Measurements from ENCODE around the gene PIH1D1. TPM values are rescaled to one million over a fixed set of nuclear protein-coding genes. Genes with fewer than 3 reads are reported as not detected.
A peak's percentile ranks its signal among the peaks of the same experiment; 100 is the strongest.

PIH1D1 gene
- total RNA-seq, 1 experiment from 2014 or later = 166 TPM

GRCh38 chr19:49496574-49497008 lies 45.0 kb upstream of the PIH1D1 start:
- peak overlapping the region; percentile 94 for H3K4me3 Mint-ChIP-seq
- peaks cover 22 to 39% of the 10 kb centered on the region in 2 experiments for H3K4me1 Mint-ChIP-seq
- peak overlapping the region; percentile 62; the same call in 1 of the 2 replicates for H3K4ac ChIP-seq (ENCODE audit: low read depth, low read length)
- no peaks in the 10 kb centered on the region for H3K27me3 ChIP-seq (ENCODE audit: insufficient read depth, low read length)
- no peak overlapping the region for H2AK5ac ChIP-seq (ENCODE audit: insufficient read length, low read length)
- no peak for DNase-seq
- H3K27ac Mint-ChIP-seq = peak overlapping the region; percentile 99
- H3K79me2 ChIP-seq (ENCODE audit: insufficient read depth, low read length) = peaks cover 4% of the 10 kb centered on the region; the same call in 1 of the 2 replicates
- no peak overlapping the region for H2AFZ ChIP-seq (ENCODE audit: low read length)
- no CpG with 5 or more reads among the region's 11 CpGs for WGBS (ENCODE audit: extremely low coverage, insufficient read length, low lambda C conversion rate)
- no peak overlapping the region for H4K91ac ChIP-seq (ENCODE audit: insufficient read length, low read depth, low read length)
- peak overlapping the region; percentile 38 for H3K27ac ChIP-seq (ENCODE audit: insufficient read length, low read depth, low read length)
- H4K20me1 ChIP-seq (ENCODE audit: control insufficient read depth, insufficient read depth, insufficient read length) = no peaks in the 10 kb centered on the region
- peak overlapping the region; percentile 84 for H3K18ac ChIP-seq (ENCODE audit: insufficient read length, low read depth, low read length)
- H2BK15ac ChIP-seq (ENCODE audit: low read depth, low read length) = no peak overlapping the region
- H3K9me3 Mint-ChIP-seq = peaks cover 0 to 3% of the 10 kb centered on the region in 2 experiments; a peak in 1 of 5 replicates
- no peak overlapping the region for H2BK12ac ChIP-seq (ENCODE audit: insufficient read length, low read depth, low read length)
- H3K56ac ChIP-seq (ENCODE audit: insufficient read length, low read depth, low read length) = peak overlapping the region; percentile 50
- no peak overlapping the region for H3T11ph ChIP-seq (ENCODE audit: low read length)
- H3K4me1 ChIP-seq (ENCODE audit: insufficient read depth, low read length) = no peaks in the 10 kb centered on the region; the same call in none of the 2 replicates
- H3K9me3 ChIP-seq (ENCODE audit: control insufficient read depth, low read depth, low read length) = no peaks in the 10 kb centered on the region
- peaks cover 6% of the 10 kb centered on the region for H3K23me2 ChIP-seq (ENCODE audit: insufficient read length, low read depth, low read length, poor library complexity, severe bottlenecking)
- no peak overlapping the region for H2BK20ac ChIP-seq (ENCODE audit: low read depth, low read length, poor library complexity, severe bottlenecking)
- H3K27me3 Mint-ChIP-seq (ENCODE audit: low read depth) = no peaks in the 10 kb centered on the region
- H4K5ac ChIP-seq (ENCODE audit: insufficient read length, low read depth, low read length) = no peak overlapping the region
- peak overlapping the region; percentile 88 for H3K4me2 ChIP-seq (ENCODE audit: insufficient read depth, insufficient read length, low read length)
- H2BK120ac ChIP-seq (ENCODE audit: low read depth, low read length, poor library complexity, severe bottlenecking) = peak overlapping the region; percentile 39
- H2BK5ac ChIP-seq (ENCODE audit: insufficient read length, low read length) = peak overlapping the region; percentile 24
- no peak overlapping the region for H4K8ac ChIP-seq (replicated peaks; ENCODE audit: insufficient read length, low read depth, low read length)
- H3K14ac ChIP-seq (ENCODE audit: insufficient read depth, low read length) = peak overlapping the region; percentile 74; the same call in 1 of the 2 replicates
- H3K36me3 Mint-ChIP-seq (ENCODE audit: insufficient read depth in 1 of 3, low read depth in 3 of 3) = peaks cover 46 to 57% (median 49%) of the 10 kb centered on the region in 3 experiments
- no peak overlapping the region for H3K23ac ChIP-seq (ENCODE audit: insufficient read length, low read depth, low read length)
- no peak for TF ChIP-seq CTCF (conservative IDR thresholded peaks at IDR 0.05)
- H3K79me1 ChIP-seq (ENCODE audit: insufficient read depth, low read depth, low read length, poor library complexity, severe bottlenecking) = peaks cover 10% of the 10 kb centered on the region
- peak overlapping the region; percentile 98 for H3K9ac ChIP-seq (ENCODE audit: extremely low read depth, insufficient read length, low read length)

Data from H9 (cell line).